ENCODE measurements around the gene QKI. TPM values are rescaled to one million over a fixed set of nuclear protein-coding genes. Genes with fewer than 3 reads are reported as not detected.

QKI gene
- total and polyA plus RNA-seq, 9 donors = 44.6 to 151 (median 105) TPM

DNA sequence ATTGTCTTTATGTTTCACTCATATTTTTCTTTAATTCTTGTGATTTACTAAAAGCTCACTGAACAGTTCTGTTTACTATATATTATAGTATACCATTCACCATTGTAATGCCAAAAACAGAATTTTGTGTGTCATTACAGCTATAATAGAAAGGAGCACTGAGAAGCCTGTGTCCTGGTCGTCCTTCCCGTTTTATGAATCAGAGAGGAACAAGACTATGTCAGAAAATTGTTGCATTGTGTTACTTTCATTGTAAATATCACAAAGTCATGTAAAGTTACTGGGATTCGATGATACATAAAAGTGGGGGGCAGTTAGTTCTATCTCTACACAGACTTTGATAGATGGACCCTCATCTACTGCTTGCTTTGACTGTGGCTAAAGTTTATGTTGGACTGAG, 145.1 kb downstream of the QKI start:
- Histone ChIP-seq H3K27me3 (no peaks in the 10 kb centered on the region), H3K4me1 (ENCODE audit: insufficient read depth) (peaks cover 1% of the 10 kb centered on the region), H3K9me3 (no peaks in the 10 kb centered on the region), H3K27ac (no peak overlapping the region), H3K36me3 (no peaks in the 10 kb centered on the region), H3K4me3 (no peak overlapping the region)
- 59 to 64% (median 60%) methylated on average over 3 of the region's 3 CpGs for WGBS, 3 donors
- TF ChIP-seq POLR2A (IDR thresholded peaks at IDR 0.05) (no peak), EP300 (IDR thresholded peaks at IDR 0.05) (no peak)
- TF ChIP-seq, protein P1, sequence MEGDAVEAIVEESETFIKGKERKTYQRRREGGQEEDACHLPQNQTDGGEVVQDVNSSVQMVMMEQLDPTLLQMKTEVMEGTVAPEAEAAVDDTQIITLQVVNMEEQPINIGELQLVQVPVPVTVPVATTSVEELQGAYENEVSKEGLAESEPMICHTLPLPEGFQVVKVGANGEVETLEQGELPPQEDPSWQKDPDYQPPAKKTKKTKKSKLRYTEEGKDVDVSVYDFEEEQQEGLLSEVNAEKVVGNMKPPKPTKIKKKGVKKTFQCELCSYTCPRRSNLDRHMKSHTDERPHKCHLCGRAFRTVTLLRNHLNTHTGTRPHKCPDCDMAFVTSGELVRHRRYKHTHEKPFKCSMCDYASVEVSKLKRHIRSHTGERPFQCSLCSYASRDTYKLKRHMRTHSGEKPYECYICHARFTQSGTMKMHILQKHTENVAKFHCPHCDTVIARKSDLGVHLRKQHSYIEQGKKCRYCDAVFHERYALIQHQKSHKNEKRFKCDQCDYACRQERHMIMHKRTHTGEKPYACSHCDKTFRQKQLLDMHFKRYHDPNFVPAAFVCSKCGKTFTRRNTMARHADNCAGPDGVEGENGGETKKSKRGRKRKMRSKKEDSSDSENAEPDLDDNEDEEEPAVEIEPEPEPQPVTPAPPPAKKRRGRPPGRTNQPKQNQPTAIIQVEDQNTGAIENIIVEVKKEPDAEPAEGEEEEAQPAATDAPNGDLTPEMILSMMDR (IDR thresholded peaks at IDR 0.05) = no peak
- intact Hi-C loops (cut with DNase I) = no loop called here
- DNase-seq = no peak

- H3K4me1 ChIP-seq (ENCODE audit: insufficient read depth) = peaks cover 1% of the 10 kb centered on the region
- WGBS, 3 donors = 91 to 97% (median 96%) methylated on average over 8 of the region's 8 CpGs
- H3K4me3 ChIP-seq = no peak overlapping the region
- no peaks in the 10 kb centered on the region for H3K36me3 ChIP-seq
- H3K9me3 ChIP-seq = no peaks in the 10 kb centered on the region
- TF ChIP-seq POLR2A (IDR thresholded peaks at IDR 0.05) (no peak), EP300 (IDR thresholded peaks at IDR 0.05) (no peak)
- TF ChIP-seq, protein P1 (IDR thresholded peaks at IDR 0.05) = no peak
- H3K27ac ChIP-seq = no peak overlapping the region
- intact Hi-C loops (cut with DNase I) = no loop called here
- no peak for DNase-seq
- H3K27me3 ChIP-seq = no peaks in the 10 kb centered on the region
Measured at GRCh38 chr6:163563318-163563717, 148.8 kb downstream of the QKI start.

DNA sequence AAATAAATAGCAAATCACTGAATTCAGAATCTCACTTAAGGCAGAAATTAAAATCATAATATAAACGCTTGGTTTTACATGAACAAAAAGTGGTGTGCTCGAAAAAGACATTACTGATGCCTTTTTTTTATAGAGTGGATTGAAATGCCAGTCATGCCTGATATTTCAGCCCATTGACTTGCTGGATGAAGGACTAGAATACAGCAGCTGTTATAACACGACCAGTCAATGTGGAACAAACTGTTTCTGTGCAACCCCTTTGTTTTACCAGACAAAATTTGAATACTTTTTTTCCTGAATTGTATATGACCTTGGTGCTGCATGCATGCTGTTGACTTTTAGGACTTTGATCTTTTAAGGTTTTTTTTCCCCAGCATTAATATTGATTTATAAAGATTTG, 150.0 kb downstream of the QKI start:
- H3K27me3 ChIP-seq = no peaks in the 10 kb centered on the region
- no peaks in the 10 kb centered on the region for H3K9me3 ChIP-seq
- 63 to 76% (median 70%) methylated on average over 3 of the region's 3 CpGs for WGBS, 3 donors
- DNase-seq = no peak
- TF ChIP-seq, protein P1 (IDR thresholded peaks at IDR 0.05) = no peak
- TF ChIP-seq EP300 (IDR thresholded peaks at IDR 0.05) = no peak
- no peak for TF ChIP-seq POLR2A (IDR thresholded peaks at IDR 0.05)
- no peak overlapping the region for H3K27ac ChIP-seq
- H3K36me3 ChIP-seq = no peaks in the 10 kb centered on the region
- intact Hi-C loops (cut with DNase I) = no loop called here
- H3K4me1 ChIP-seq (ENCODE audit: insufficient read depth) = peaks cover 1% of the 10 kb centered on the region
- H3K4me3 ChIP-seq = no peak overlapping the region

- intact Hi-C loops (cut with DNase I) = no loop called here
- 22 to 38% (median 27%) methylated on average over 4 of the region's 4 CpGs for WGBS, 3 donors
- Histone ChIP-seq H3K36me3 (no peaks in the 10 kb centered on the region), H3K27ac (no peak overlapping the region), H3K27me3 (no peaks in the 10 kb centered on the region), H3K4me1 (ENCODE audit: insufficient read depth) (peaks cover 1% of the 10 kb centered on the region), H3K9me3 (no peaks in the 10 kb centered on the region), H3K4me3 (no peak overlapping the region)
- DNase-seq = no peak
- TF ChIP-seq POLR2A (IDR thresholded peaks at IDR 0.05) (no peak), EP300 (IDR thresholded peaks at IDR 0.05) (no peak)
- TF ChIP-seq, protein P1 (IDR thresholded peaks at IDR 0.05) = no peak
Measured at GRCh38 chr6:163565140-163565539, 150.6 kb downstream of the QKI start.

Data from ovary (tissue), 9 donors.